Middle frontal gyrus (tissue), 1 donor: ENCODE measurements around the gene RHO.
"Not testable (repeated sequence)": the region's sequence is repeated elsewhere in the genome, so short reads cannot be mapped to it uniquely, and the experiment has no call there.

ENCODE experiments used
- DNase-seq: peaks from one replicate; pipeline ENCODE4 v3.0.0-alpha.2; 2015; ENCODE audit warnings: low spot score; ENCODE audit errors: extremely low spot score

RHO gene

DNA sequence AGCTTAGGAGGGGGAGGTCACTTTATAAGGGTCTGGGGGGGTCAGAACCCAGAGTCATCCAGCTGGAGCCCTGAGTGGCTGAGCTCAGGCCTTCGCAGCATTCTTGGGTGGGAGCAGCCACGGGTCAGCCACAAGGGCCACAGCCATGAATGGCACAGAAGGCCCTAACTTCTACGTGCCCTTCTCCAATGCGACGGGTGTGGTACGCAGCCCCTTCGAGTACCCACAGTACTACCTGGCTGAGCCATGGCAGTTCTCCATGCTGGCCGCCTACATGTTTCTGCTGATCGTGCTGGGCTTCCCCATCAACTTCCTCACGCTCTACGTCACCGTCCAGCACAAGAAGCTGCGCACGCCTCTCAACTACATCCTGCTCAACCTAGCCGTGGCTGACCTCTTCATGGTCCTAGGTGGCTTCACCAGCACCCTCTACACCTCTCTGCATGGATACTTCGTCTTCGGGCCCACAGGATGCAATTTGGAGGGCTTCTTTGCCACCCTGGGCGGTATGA lies at the start of gene RHO:
RHO (plus strand) TSS at position 51 of the 512 bp plus-strand sequence; CDS start at position 146, 95 bp downstream.
- DNase-seq, result no peak

GRCh38 chr3:129481225-129481765 lies 47.1 kb upstream of the RHO start:
- DNase-seq, result not testable (repeated sequence)

DNA sequence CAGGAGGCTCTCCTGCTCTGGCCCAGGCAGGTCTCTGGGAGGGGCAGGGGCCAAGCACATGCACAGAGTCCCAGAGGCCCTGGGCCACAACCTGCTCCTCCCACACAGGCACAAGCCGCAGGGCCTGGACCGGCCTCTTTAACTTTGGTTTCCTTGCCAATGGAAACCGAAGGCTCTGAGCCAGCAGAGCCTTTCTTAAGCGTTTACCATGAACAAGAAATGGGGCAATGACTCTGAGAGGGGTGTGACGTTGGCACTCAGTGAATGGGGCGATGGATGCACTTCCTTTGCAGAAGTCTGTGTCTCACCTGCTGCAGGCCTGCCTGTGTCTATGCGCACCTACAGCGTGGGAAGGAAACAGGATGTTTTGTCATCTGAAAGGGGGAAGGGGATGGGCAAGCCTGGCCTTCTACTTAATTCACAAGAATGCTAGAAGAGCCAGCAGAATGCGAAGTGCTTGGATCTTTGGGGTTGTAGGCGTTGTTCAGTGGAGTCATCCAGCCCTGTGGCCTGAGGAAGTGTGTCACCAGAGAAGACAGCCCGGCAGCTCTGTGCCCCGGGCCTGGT lies 46.6 kb upstream of the RHO start:
- DNase-seq, result no peak

DNA sequence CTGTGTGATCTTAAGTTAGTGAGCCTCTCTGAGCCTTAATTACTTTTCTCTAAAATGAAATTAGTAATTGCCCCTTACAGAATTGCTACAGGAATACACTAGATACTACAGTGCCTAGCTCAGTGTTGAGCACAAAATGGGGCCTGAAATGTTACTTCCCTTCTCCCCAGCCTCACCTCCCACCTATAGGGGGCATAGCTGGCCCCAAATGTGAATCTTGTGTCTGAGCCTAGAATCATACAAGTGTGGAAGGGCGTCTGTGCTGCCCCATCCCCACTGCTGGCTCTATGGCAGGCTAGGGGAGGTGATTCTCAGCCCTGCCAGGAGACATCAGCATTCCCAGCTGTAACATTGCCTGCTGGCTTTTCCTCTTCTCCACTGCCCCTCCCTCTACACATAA lies 45.7 kb upstream of the RHO start:
- DNase-seq, result no peak

DNA sequence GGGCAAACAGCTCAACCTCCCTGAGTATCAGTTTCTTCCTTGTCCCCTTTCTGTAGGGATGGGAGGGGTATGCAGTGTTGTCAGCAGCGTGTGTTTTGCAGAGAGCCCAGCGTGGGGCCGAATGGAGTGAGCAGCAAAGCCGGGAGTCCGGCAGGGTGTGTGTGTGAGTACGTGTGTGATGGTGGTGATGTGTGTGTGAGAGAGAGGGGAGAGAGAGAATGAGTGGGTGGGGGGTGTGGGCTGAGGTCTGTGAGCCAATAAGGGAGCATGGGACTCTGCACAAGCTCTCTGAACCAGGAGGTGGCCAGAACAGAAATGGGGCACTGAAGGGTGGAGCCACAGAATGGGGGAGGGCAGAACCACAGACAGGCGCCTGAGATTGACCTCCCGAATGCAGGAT lies 44.6 kb upstream of the RHO start:
- no peak for DNase-seq

DNA sequence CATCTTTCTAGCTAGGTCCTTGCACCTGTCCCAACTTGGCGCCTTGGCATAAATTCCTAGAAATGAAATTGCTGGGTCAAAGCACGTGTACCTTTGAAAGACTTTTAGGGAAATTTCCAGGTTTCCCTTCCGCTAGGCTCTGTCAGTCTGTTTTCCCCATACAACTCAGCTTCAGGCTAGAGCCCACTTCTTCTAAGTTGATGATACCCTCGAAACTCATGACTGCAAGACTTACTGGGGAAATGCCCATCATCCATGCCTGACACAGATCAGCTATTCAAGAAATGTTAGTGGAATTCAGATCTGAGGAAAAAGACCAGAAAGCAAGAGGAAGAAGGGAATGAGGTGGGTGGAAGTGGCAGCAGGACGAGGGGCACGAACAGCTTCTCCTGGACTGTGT lies 43.3 kb upstream of the RHO start:
- not testable (repeated sequence) for DNase-seq

DNA sequence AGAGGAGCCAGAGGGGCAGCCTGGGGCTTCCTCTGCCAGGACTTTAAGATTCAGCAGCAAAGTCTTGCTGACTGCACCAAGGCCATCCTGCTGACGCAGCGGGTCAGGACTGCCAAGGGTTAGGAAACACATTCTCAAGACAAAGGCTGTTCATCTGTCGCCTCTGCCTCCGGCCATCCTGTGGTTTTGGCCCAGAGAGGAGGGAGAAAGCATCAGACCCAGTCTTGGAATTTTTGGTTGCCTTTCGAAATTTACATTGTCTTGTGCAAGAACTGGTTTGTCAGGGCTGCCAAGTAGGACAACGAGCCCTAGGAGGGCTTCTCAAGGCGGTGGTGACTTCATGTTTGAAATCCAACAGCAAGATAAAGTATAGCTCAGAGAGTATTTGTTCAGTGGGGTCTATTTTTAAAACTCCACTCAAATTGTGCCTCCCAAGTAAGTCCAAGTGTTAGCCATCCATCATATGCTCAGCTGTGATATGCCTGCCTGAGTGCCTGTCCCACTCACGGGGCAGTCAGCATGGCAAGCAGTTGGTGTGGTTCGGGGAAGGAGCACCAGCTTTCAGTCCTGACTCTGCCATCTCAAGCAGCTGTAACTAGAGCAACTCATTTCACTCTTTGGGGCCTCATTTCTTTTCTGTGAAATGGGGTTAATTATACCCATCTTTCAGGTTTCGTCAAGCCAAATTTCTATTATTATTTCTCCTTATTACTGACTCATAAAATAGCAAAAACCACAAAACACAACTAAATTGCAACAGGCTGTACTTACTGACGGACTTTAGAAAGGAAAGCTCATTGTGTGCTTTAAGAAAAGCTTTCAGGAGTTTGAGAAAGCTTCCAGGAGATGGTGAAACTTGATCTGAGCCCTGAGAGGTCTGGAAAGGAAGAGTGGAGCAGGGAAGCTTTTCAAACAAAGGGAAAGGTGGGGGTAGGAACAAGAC lies 42.4 kb upstream of the RHO start:
- DNase-seq, result no peak

- no peak for DNase-seq
Observed at GRCh38 chr3:129486664-129487035, 41.8 kb upstream of the RHO start.

DNA sequence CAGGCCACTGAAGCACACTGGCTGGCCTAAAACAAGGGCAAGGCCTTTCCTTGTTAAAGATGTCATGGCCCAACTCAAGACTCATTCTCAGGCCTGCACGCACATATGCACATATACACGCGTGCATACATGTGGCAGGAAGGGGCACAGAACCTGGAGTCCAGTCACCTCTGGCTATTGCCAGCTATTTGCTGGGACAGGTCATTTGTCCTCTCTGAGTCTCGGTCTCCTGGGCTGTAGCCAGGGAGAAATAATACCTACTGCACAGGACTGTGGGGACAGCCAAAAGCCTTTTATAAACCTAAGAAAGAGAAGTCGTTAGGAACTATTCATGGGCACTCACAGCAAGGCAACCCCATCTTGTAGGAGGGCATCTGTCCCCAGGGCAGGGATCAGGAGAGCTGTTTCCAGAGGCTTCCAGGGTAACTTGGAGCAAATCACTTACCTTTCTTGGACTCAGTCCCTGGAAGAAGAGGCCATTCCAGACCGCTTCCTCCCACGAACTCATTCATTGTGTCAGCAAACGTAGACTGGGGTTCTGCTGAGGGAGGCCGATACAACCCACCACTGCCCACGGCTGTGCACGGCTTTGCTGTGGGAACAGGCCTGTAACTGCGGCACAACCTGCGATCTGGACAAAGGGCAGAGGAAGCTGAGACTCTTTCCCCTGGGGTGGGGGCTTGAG lies 41.1 kb upstream of the RHO start:
- DNase-seq, result no peak

DNA sequence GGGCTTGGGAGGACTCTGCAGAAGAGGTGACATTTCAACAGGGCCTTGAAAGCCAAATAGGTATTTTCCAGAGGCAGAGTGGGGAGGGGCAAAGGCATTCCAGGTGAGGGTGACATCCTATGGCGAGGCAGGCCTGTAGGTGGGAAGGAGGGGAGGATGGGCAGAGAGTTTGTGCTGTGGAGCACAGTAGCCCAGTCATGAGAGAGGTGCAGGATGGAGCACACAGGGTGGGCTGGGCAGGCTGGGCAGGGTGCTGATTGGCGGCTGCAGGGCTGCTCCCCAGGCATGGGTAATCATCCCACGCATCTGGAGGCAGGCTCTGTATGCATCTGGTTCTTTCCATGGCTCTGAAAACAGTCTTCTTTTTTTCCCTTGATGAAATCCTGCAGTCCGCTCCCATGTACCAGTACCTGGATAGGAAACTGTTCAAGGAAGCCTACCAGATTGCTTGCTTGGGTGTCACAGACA lies 40.5 kb upstream of the RHO start:
- not testable (repeated sequence) for DNase-seq

- DNase-seq, result not testable (repeated sequence)
Observed at GRCh38 chr3:129489258-129489657, 39.2 kb upstream of the RHO start.

- DNase-seq, result peak; percentile 80
Observed at GRCh38 chr3:129490273-129490675, 38.2 kb upstream of the RHO start.

DNA sequence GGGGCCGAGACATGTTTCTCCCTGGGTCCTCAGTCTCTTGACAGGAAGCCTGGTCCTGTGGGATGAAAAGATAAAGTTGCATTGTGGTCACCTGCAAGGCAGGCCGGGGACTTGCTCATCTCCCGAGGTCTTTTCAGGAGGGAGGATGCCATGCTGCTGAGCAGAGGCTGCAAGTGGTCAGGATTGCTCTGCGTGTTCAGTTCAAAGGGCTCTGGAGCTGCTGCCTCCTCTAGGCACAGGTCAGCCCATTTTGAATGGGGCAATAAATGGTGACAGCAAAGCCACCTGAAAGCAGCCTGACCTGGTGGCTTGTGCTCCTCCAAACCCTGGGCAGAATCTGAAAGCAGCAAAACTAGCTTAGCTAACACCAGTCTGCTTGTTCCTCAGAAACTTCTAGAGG lies 37.4 kb upstream of the RHO start:
- DNase-seq, result not testable (repeated sequence)

- DNase-seq, result no peak
Observed at GRCh38 chr3:129491794-129492193, 36.6 kb upstream of the RHO start.

- no peak for DNase-seq
Observed at GRCh38 chr3:129492691-129493090, 35.7 kb upstream of the RHO start.

DNA sequence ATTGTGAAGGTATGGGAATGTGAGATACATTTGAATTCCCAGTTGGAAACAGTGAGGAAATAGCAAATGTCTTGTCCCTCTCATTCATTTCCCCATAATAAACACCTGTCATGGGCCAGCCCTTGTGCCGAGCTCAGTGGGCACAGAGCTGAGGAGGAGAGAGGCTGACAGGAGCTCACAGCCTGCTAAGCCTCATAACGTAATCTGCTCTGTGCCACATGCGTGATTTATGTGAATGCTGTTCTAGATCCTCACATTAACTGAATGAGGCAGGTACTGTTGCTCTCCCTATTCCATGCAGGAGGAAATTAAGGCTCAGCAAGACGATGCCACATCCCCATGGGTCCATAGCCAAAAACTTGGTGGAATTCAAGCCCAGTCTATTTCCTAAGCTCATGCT lies 35.2 kb upstream of the RHO start:
- no peak for DNase-seq

GRCh38 chr3:129494499-129494898 lies 33.9 kb upstream of the RHO start:
- not testable (repeated sequence) for DNase-seq

DNA sequence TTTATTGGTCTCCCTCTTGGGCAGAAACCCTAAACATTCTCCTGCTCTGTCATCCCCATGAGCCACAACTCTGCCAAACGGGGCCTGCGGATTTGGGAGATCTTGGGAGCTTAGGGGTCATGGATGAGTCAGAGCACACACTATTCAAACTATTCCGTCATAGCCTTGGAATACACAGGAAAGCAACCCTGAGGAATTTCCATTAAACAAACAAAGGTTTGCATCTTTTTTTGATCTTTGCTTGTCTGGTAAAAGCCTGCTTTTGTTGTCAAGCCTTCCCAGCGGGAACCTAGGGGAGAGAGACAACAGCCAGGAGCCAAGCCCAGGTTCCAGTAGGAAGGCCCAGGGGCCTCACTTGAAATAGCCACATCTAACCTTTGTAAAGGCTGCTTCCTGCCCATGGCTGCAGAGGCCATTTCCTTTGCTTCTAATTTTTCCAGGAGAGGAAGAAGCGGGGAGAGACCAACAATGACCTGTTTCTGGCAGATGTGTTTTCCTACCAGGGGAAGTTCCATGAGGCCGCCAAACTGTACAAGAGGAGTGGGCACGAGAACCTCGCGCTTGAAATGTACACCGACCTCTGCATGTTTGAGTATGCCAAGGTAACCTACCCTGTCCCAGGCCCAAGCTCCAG lies 33.3 kb upstream of the RHO start:
- DNase-seq, result not testable (repeated sequence)

- not testable (repeated sequence) for DNase-seq
Observed at GRCh38 chr3:129497876-129498275, 30.6 kb upstream of the RHO start.

DNA sequence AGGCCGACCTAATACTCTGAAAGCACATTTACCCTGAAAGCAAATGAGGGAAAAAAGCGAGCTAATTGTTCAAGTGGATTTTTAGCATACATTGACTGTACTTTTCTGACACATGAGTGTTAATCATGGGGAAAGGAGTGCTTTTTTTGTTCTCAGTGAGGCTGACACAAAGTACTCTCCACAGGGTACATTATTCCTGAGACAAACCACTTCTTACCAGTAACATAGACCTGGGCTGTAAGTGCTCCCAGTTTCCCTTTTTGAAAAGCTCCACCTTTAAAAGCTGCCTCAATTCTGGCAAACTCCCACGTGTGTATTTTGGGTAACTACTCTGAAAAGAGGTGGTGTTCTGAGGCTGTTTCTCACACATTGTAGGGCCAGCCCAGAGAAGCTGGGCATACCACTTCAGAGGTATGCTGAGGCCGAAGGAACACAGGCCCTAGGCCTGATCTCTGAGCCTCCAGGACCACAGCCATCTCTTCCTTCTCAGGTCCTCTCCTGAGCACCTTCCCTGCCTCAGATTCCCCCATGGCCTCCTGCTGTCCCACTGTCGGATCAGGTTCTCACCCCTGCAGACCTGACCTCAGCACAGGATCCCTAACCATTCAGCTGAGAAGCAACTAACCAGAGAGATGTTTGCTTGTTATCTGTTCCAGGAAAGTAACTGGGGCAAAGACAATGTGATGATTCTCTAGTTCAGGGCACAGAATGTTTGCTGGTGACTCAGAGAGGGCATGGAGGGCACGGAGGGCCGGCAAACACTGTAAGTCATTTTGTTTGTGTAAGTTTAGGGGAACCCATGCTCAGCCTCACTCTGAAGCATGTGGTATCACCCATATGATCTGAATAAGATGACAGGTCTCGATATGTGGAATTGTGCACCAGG lies 29.6 kb upstream of the RHO start:
- not testable (repeated sequence) for DNase-seq
